ENCODE measurements around the gene CCL1.

Gene CCL1

DNA sequence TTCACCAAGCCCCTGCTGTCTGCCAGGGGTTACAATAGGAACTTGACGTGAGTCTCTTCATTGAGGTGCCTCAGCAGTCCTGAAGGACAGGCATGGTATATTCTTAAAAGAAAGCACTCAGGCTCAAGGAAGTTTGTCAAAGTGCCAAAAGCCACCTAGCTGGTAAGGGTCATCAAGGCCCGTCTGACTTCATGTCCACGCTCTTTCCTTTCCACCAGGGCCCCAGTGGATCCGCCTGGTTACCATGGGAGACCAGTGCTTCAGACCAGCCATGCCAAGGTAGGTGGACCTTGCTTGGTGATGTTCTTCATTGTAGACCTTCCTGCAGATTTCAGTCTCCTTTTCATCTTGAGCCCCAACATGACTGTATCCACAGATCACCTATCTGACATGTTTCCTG is 27.6 kb upstream of the CCL1 start:
- peaks cover 2 to 4% of the 10 kb centered on the region in 2 donors for H3K9me3 Mint-ChIP-seq
- peaks cover 0 to 9% of the 10 kb centered on the region in 2 donors for H3K36me3 Mint-ChIP-seq
- DNase-seq (no peak), ATAC-seq (replicated peaks) (no peak)
- H3K4me3 Mint-ChIP-seq: no peak overlapping the region
- H3K4me1 Mint-ChIP-seq: peaks cover 56 to 76% of the 10 kb centered on the region in 2 donors
- peaks cover 0 to 6% of the 10 kb centered on the region in 2 donors for H3K27me3 Mint-ChIP-seq
- H3K27ac Mint-ChIP-seq: peak overlapping the region; percentile 27

DNA sequence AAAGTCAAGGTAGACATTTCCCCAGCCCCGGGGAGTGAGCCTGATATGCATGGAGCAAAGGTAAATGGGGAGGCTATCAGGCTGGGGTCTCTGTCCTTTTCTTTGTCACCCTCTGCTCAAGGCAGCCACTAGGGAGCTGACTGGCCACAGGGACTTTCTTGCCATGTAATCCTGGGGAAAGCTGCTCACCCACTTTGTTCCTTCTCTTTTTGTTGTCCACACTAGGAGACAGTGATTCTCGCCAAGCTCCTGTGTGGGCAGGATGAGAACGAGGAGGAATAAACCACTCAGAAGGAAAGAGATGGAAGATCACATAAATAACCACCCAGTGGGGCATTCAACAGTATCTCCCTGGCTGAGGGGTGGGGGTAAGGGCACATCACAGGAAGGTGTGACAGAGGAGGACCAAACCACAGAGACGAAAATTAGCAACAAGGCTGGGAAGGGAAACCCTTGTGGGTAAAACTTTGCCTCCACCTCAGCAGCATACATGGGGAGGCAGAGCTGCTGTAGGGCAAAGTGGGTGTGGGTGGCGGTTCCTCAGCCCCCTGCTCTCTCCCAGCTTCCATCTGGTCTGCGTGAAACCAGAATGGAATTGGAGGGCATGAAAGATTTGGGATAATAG is 26.2 kb upstream of the CCL1 start:
- H3K27me3 Mint-ChIP-seq: peaks cover 0 to 6% of the 10 kb centered on the region in 2 donors
- DNase-seq (no peak), ATAC-seq (replicated peaks) (peak; percentile 66 to 70)
- H3K4me3 Mint-ChIP-seq: peak overlapping the region; percentile 39 to 44
- peaks cover 58 to 74% of the 10 kb centered on the region in 2 donors for H3K4me1 Mint-ChIP-seq
- peaks cover 0 to 9% of the 10 kb centered on the region in 2 donors for H3K36me3 Mint-ChIP-seq
- peaks cover 2 to 4% of the 10 kb centered on the region in 2 donors for H3K9me3 Mint-ChIP-seq
- peak overlapping the region; percentile 52 for H3K27ac Mint-ChIP-seq

DNA sequence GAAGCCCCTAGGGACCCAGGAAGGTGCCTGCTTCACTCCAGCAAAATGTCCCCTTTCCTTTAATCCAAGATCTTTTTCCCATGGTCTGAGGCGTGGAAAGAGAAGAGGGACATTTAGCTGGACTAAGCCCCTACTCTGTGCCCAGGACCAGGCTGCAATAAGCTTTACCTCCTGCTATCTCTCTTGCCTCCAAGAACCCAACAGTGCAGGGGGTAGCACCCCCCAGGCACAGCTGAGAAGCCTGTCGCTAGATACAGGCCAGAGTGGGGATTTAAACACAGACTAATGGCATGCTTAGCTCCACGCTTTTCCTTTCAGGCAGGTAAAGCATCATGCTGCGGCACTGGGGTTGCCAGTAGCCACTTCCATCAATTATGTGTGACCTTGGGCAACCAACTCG is 24.5 kb upstream of the CCL1 start:
- Mint-ChIP-seq H3K27me3 (no peaks in the 10 kb centered on the region), H3K36me3 (peaks cover 0 to 9% of the 10 kb centered on the region in 2 donors), H3K4me3 (peak overlapping the region in 1 of 2 donors; percentile 52), H3K9me3 (peaks cover 2 to 4% of the 10 kb centered on the region in 2 donors), H3K4me1 (peaks cover 54 to 73% of the 10 kb centered on the region in 2 donors), H3K27ac (peak overlapping the region; percentile 80)
- DNase-seq (no peak), ATAC-seq (replicated peaks) (no peak)

DNA sequence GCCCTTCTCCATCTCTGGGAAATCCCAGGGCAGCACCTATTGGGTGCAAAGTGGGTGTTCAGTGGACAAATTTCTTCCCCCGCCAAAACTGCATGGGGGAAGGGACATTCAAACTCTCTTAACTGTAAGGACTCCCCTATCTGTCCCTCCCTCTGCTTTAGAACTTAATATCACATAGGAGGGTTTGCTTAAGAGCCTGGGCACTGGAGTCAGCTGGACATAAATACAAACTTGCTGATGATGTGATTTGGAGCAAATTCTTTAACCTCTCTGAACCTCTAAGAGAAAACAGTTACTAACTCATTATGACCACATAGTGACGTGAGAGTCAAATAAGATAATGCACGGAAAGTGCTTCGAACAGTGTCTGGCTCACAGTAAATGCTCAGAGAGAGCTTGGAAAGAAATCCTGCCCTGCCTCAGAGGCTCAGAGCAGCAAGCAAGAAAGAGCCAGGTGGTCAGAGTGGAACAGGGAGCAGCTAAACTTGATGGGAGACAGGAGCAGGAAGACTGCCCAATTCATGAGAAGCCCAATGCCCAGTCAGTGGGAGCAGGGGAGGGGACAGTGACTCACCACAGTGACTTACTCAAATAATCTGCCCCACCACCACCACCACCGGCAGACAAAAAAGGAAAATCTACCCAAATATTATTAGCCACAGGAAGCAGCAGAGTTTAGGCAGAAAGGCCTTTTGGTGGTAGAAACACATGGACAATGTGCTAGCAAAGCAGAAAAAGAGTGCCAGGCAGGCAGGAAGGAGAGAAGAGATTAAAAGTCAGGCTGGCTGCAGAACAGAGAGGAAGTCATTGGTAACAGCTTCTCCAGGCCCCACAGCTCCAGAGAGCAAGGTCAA is 23.9 kb upstream of the CCL1 start:
- Mint-ChIP-seq H3K9me3 (peaks cover 2 to 4% of the 10 kb centered on the region in 2 donors), H3K27ac (peak overlapping the region; percentile 89), H3K36me3 (peaks cover 0 to 9% of the 10 kb centered on the region in 2 donors), H3K27me3 (no peaks in the 10 kb centered on the region), H3K4me3 (peak overlapping the region; percentile 29 to 52), H3K4me1 (peaks cover 58 to 80% of the 10 kb centered on the region in 2 donors)
- ATAC-seq (replicated peaks): no peak
- no peak for DNase-seq

DNA sequence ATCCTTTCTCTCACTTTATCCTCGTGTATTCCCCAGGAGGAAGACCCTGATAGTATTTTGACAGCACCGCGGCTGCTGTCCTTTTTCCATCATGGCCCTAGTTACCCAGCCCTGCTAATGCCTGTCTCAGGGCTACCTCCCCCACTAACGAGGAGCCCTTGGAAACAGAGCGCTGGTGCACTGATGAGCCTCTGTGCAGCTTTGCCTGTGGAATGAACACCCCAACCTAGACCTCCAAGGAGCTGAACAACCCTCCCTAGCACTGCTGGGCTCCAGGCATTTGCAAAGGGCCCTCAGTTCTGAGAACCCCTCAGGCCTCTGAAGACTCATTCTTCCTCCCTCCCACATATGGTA is 23.3 kb upstream of the CCL1 start:
- Mint-ChIP-seq H3K27ac (peak overlapping the region; percentile 89), H3K4me3 (peak overlapping the region in 1 of 2 donors; percentile 29), H3K27me3 (no peaks in the 10 kb centered on the region)

DNA sequence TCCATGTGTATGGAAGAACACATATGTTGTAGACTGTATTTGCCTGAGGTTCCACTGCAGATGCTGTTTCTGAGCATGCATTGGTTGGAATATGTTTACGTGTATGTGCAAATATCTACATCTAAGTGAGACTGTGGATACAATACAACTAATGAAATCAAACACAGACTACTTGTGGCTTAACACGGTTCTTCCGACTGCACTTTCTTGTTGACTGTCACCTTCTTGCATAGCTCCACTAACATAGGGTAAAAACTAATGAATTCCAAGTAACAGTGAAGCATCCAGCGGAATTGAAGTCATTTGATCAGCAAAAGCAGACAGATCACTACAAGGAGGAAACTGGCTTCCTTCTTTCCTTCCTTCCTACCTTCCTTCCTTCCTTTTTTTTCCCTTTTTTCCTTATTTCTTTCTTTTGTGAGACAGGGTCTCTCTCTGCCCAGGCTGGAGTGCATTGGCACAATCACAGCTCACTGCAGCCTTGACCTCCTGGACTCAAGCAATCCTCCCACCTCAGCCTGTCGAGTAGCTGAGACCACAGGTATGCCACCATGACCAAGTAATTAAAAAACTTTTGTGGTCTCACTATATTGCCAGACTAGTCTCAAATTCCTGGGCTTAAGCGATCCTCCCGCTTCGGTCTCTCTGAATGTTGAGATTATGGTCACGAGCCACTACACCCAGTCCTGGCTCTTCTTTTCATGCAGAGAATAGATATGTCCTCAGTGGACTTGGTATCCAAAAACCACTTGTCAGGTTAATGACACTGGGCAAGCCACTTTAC is 22.0 kb upstream of the CCL1 start:
- H3K36me3 Mint-ChIP-seq: peaks cover 1 to 12% of the 10 kb centered on the region in 2 donors
- peaks cover 64 to 90% of the 10 kb centered on the region in 2 donors for H3K4me1 Mint-ChIP-seq
- H3K4me3 Mint-ChIP-seq: no peak overlapping the region
- no peak for DNase-seq
- no peaks in the 10 kb centered on the region for H3K27me3 Mint-ChIP-seq
- no peak for ATAC-seq (replicated peaks)
- peaks cover 4% of the 10 kb centered on the region in 2 donors for H3K9me3 Mint-ChIP-seq
- H3K27ac Mint-ChIP-seq: no peak overlapping the region

More for the DNA sequence above, 23.3 kb upstream of the CCL1 start:
- ATAC-seq (replicated peaks): no peak
- Mint-ChIP-seq H3K36me3 (peaks cover 1 to 12% of the 10 kb centered on the region in 2 donors), H3K9me3 (peaks cover 2 to 4% of the 10 kb centered on the region in 2 donors), H3K4me1 (peaks cover 62 to 86% of the 10 kb centered on the region in 2 donors)
- no peak for DNase-seq

DNA sequence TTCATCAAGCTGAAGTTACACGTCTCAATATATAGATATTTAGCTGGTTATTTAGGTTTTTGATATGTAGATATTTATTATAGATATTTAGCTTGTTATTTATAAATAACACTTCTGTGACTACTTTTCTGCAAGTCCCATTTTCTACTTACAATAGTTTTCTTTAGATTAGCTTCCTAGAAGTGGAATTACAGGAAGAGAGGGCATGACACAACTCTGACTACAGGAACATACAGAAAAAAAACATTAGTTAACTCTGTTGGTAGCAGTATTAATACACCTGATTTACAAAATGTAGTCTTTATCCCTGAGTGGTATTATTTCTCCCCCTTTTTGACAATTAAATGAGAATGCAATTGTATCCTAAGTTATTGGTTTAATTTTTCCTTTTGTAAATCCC is 21.2 kb upstream of the CCL1 start:
- H3K4me1 Mint-ChIP-seq: peaks cover 65 to 90% of the 10 kb centered on the region in 2 donors
- no peak overlapping the region for H3K4me3 Mint-ChIP-seq
- ATAC-seq (replicated peaks) (no peak), DNase-seq (no peak)
- no peaks in the 10 kb centered on the region for H3K27me3 Mint-ChIP-seq
- H3K27ac Mint-ChIP-seq: no peak overlapping the region
- peaks cover 4% of the 10 kb centered on the region in 2 donors for H3K9me3 Mint-ChIP-seq
- H3K36me3 Mint-ChIP-seq: peaks cover 1 to 12% of the 10 kb centered on the region in 2 donors

DNA sequence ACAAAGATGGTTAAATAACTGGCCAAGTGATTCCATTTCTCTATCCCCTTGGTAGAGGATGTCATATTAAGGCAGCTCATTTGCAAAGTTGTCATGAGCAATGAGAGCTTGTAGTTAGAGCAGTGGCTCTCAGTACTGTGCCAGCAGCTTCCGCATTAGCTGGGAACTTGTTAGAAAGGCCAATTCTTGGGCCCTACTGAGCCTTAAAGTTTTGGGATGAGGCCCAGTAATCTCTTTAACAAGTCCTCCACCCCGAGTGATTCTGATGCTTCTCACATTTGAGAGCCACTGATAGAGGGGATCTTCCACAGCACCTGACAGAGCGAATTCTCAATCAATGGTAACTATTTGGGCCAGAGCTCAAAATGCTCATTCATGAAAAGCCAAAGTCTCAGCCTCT is 20.2 kb upstream of the CCL1 start:
- H3K36me3 Mint-ChIP-seq: peaks cover 3 to 12% of the 10 kb centered on the region in 2 donors
- peaks cover 4% of the 10 kb centered on the region in 2 donors for H3K9me3 Mint-ChIP-seq
- H3K27me3 Mint-ChIP-seq: no peaks in the 10 kb centered on the region
- ATAC-seq (replicated peaks) (no peak), DNase-seq (no peak)
- peak overlapping the region; percentile 60 to 65 for H3K4me3 Mint-ChIP-seq
- peak overlapping the region; percentile 98 for H3K27ac Mint-ChIP-seq
- H3K4me1 Mint-ChIP-seq: peaks cover 62 to 94% of the 10 kb centered on the region in 2 donors

DNA sequence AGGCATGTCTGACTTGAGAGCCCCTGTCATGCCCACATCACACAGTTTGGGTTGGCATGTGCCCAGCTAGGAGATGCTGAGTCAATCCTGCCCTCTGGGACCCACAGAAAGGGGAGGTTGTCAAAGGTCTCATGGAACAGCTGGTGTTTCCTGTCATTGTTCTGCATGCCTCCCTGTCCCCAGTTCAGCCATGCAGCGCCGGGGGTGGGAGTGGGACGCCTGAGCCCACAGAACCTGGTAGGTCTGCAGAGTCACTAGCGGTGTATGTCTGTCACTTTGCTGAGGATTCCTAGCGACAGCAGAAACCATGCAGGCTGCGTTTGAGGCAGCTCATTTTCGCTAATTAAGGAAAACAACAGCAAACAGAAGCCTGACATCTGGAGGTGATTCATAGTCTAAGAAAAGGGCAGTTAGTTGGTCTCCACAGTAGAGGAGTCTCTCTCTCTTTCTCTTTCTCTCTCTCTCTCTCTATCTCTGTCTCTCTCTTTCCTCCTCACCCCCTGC is 19.6 kb upstream of the CCL1 start:
- Mint-ChIP-seq H3K27ac (peak overlapping the region; percentile 98), H3K27me3 (no peaks in the 10 kb centered on the region), H3K4me3 (peak overlapping the region; percentile 60 to 65), H3K9me3 (peaks cover 4% of the 10 kb centered on the region in 2 donors), H3K4me1 (peaks cover 59 to 95% of the 10 kb centered on the region in 2 donors), H3K36me3 (peaks cover 3 to 12% of the 10 kb centered on the region in 2 donors)
- peak; percentile 85 for DNase-seq
- peak; percentile 72 to 75 for ATAC-seq (replicated peaks)

DNA sequence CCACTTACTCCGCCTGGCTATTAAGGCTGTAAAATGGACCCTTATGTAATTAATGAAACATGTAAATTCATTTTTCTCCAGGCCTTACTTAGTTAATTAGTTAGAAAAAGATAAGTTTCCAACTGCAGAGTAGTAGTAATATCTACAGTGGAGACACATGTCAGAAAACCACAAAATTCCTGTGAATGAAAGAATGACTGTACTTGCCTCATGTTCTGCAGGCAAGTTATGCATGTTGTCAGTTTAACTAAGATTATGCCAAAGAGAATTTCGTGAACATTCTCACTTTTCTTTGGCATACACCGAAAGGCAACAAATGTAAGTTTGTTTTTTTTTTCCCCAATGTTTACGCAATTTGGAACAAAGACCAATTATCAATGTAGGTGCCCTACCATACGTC is 16.8 kb upstream of the CCL1 start:
- peak; percentile 21 to 44 for ATAC-seq (replicated peaks)
- peak overlapping the region; percentile 95 for H3K27ac Mint-ChIP-seq
- H3K4me1 Mint-ChIP-seq: peaks cover 54 to 91% of the 10 kb centered on the region in 2 donors

DNA sequence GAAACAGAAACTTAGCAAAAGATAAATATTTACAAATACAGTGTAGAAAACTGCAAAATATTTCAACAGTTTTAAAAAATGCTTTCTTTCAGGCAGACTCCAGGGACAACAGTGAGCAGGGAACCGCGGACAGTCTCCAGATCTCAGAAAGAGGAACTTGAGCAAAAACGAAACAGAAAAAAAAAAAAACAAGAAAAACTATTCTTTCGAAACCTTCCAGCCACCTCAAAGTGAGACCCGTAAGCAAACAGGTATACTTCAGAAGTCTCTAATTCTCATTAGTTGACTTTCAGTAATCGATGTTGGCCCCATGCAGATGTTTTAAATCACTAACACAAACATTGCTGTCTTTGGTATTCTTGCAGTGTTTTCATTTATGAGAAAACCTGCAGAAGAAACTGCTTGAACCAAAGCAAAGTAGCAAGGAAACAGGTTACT is 15.7 kb upstream of the CCL1 start:
- peak overlapping the region; percentile 30 to 47 for H3K4me3 Mint-ChIP-seq
- H3K36me3 Mint-ChIP-seq: peaks cover 3% of the 10 kb centered on the region in 2 donors
- peaks cover 0 to 2% of the 10 kb centered on the region in 2 donors for H3K9me3 Mint-ChIP-seq
- ATAC-seq (replicated peaks): peak; percentile 50 to 60
- H3K4me1 Mint-ChIP-seq: peaks cover 50 to 82% of the 10 kb centered on the region in 2 donors
- H3K27ac Mint-ChIP-seq: peak overlapping the region; percentile 95
- DNase-seq: no peak
- no peaks in the 10 kb centered on the region for H3K27me3 Mint-ChIP-seq

More for the DNA sequence above, 16.8 kb upstream of the CCL1 start:
- no peak for DNase-seq
- peaks cover 3% of the 10 kb centered on the region in 2 donors for H3K36me3 Mint-ChIP-seq
- H3K4me3 Mint-ChIP-seq: peak overlapping the region; percentile 14 to 26
- H3K9me3 Mint-ChIP-seq: peaks cover 0 to 2% of the 10 kb centered on the region in 2 donors
- no peaks in the 10 kb centered on the region for H3K27me3 Mint-ChIP-seq

DNA sequence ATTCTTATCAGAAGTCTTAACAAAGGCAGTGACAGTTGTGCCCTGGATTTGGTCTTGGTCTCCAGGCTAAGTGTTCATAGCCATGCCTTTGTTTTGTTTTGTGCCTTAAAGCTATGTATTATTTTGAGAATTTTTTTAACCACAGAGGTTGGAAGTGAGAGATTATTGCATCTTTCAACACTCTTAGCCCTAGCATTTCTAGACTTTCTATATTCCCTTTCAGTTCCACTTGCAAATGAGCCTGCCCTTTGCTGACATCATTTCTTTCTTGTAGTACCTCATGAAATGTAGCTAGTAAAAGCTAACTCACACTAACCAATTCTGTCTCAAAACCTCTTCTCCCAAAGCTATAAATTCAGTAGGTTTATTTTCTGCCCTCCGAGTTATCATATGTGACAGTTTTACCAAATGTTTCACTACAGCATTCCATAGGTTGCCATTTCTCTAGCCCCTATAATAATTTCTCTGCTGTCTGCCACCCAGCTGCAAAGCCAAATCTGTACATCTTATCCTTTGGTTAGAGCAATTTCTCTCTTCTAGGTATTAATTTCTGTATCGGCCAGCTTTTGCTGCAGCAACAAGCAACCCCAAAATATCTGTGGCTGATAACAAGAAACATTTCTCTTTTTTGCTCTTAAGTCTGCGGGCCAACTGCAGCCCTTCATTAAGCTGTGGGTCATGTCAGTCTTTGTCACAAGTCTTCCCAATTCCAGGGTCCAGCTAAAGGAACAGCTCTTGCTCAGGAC is 14.2 kb upstream of the CCL1 start:
- Mint-ChIP-seq H3K27me3 (no peaks in the 10 kb centered on the region), H3K4me3 (peak overlapping the region; percentile 33 to 51), H3K9me3 (peaks cover 0 to 2% of the 10 kb centered on the region in 2 donors), H3K27ac (peak overlapping the region; percentile 89), H3K4me1 (peaks cover 49 to 68% of the 10 kb centered on the region in 2 donors), H3K36me3 (peaks cover 3% of the 10 kb centered on the region in 2 donors)
- DNase-seq (no peak), ATAC-seq (replicated peaks) (peak; percentile 57 to 58)

DNA sequence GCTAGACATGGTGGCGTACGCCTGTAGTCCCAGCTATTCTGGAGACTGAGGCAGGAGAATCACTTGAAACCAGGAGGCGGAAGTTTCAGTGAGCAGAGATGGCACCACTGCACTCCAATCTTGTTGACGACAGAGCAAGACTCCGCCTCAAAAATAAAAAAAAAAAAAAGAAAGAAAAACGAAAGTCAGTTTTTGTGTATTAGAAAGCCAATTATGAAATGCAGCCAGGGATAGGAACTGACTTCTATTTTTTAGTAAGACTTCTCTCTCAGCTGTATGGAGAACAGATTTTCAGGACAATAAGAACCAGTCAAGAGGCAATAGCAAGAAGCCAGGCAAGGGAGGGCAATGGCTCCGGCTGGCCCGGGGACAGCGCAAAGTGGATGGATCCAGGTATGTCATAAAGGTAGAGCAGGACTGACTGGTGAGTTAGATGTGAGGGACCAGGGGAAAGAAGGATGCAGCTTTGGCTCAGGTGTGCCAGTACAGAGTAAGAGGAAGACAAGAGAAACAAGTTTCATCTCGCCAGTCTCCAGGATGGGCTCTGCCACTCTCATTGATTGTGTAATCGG is 12.5 kb upstream of the CCL1 start:
- DNase-seq: no peak
- Mint-ChIP-seq H3K4me1 (peaks cover 51 to 53% of the 10 kb centered on the region in 2 donors), H3K4me3 (no peak overlapping the region), H3K27ac (no peak overlapping the region), H3K27me3 (no peaks in the 10 kb centered on the region), H3K9me3 (no peaks in the 10 kb centered on the region), H3K36me3 (peaks cover 0 to 2% of the 10 kb centered on the region in 2 donors)
- ATAC-seq (replicated peaks): no peak

All from stimulated activated naive B cell treated with anti-CD40 and anti-IgM and Interleukin-4, amounts not matched to agents 10 μg/mL and 1 μg/mL and 100 μg/mL, for 72 hours (primary cell).